Measurements from ENCODE around the gene IGSF6.
"Not testable (repeated sequence)": the region's sequence is repeated elsewhere in the genome, so short reads cannot be mapped to it uniquely, and the experiment has no call there.

The IGSF6 gene

GRCh38 chr16:21651515-21651914 is 893 bp downstream of the IGSF6 start:
- no peak for DNase-seq

GRCh38 chr16:21650521-21650920 is 1.9 kb downstream of the IGSF6 start:
- DNase-seq: peak in 1 of 2 donors; percentile 20

- not testable (repeated sequence) for DNase-seq
Observed at GRCh38 chr16:21649826-21650406, 2.5 kb downstream of the IGSF6 start.

GRCh38 chr16:21647562-21648164 is 4.7 kb downstream of the IGSF6 start:
- DNase-seq: no peak

- DNase-seq: no peak
Observed at GRCh38 chr16:21646721-21647561, 5.5 kb downstream of the IGSF6 start.

GRCh38 chr16:21646091-21646490 is 6.3 kb downstream of the IGSF6 start:
- DNase-seq: no peak

- no peak for DNase-seq
Observed at GRCh38 chr16:21645261-21645721, 7.1 kb downstream of the IGSF6 start.

DNA sequence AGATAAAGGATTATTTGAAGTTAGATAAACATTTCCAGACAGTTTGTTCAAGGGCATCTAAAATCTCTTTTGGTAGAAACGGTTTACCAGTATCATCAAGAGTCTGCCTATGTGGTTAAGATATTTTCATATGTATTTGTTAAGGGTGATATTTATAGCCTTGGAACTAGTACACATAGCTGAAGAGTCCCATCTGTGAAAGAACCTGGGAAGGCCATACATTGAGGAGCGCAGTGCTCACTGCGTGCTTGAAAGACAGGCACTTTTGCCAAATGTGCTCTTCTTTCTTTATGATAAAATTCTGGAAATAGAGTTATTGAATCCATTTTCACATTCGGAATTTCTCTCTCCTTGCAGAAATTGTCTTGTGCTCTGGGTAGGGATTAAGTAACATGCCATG is 7.7 kb downstream of the IGSF6 start:
- no peak for DNase-seq

DNA sequence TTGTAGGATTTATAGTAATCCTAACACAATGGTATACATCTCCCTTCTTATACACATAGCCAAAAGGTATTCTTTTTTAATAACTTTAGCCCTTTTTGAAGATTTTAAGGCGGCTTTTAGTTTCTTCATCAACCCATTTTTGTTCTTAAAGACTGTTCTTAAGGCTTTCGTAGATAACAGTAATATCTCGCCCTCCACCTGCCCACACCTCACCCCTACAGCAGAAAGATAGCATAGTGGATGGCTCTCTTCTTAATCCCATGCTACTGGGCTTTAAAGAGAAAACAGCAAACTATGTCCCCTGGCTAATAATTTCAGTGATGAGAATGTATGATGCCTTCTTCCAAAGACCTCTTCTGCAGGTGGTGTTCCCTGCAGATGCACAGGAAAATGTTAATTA is 8.6 kb downstream of the IGSF6 start:
- DNase-seq: no peak

- no peak for DNase-seq
Observed at GRCh38 chr16:21642861-21643260, 9.5 kb downstream of the IGSF6 start.

- no peak for DNase-seq
Observed at GRCh38 chr16:21641916-21642315, 10.5 kb downstream of the IGSF6 start.

DNA sequence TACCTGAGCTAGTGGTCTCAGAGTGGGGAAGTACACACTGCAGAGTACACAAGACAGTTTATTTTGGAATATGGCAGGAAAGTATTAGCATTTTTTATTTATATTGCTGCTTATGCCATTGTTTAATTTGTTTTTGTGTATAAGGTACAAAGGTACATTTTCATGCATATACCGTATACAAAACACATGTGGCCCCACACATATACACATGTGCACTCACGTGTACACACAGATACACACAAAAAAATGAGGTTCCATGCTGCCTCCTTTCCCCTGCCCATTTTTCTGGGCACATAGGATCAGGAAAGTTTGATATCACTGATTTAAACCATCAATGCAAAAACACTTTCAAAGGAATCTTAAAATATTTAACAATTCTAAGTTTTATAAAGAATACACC is 12.9 kb downstream of the IGSF6 start:
- no peak for DNase-seq

- no peak for DNase-seq
Observed at GRCh38 chr16:21638573-21638975, 13.8 kb downstream of the IGSF6 start.

DNA sequence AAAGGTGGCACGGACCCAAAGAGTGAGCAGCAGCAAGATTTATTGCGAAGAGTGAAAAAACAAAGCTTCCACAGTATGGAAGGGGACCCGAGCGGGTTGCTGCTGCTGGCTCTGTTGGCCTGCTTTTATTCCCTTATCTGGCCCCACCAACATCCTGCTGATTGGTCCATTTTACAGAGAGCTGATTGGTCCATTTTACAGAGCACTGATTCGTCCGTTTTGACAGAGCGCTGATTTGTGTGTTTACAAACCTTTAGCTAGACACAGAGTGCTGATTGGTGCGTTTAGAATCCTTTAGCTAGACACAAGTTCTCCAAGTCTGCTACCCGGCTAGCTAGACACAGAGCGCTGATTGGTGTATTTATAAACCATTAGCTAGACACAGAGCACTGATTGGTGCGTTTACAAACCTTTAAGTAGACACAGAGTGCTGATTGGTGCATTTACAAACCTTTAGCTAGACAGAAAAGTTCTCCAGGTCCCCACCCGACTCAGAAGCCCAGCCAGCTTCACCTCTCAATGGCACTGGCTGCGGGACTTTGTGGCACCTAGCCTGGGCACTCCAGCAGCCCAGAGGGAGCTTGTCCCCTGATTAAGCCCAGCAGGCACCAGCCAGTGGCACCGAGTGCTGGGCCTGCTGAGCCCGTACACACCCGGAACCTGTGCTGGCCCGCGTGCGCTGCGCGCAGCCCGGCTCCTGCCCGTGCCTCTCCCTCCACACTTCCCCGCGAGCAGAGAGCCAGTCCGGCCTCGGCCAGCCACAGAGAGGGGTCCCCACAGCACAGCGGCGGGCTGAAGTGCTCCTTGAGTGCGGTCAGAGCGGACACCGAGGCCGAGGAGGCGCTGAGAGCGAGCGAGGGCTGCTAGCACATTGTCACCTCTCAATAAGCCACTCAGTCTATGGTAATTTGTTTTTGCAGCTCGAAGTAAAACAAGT is 15.1 kb downstream of the IGSF6 start:
- DNase-seq: no peak

GRCh38 chr16:21635694-21636093 is 16.7 kb downstream of the IGSF6 start:
- not testable (repeated sequence) for DNase-seq

DNA sequence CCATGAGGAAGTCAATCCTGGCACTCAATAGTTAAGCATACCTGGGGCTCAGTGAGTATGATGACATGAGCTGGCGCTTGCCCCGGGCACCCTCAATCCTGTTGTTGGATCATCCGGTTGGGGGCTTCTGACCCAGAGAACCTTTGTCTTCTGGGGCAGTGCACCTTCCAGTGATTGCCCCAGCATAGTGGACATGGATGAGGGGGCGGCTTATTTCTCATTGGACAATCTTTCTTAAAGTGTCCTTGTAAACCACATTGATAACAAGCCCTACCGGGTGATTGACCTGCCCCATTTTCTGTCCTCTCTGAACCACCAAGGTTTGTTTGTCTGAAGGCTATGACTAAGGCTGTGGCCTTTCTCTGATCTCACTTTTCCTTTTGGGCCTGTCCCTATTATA is 18.2 kb downstream of the IGSF6 start:
- DNase-seq: no peak

- DNase-seq: not testable (repeated sequence)
Observed at GRCh38 chr16:21631951-21632575, 20.3 kb downstream of the IGSF6 start.

- DNase-seq: not testable (repeated sequence)
Observed at GRCh38 chr16:21631376-21631775, 21.0 kb downstream of the IGSF6 start.

DNA sequence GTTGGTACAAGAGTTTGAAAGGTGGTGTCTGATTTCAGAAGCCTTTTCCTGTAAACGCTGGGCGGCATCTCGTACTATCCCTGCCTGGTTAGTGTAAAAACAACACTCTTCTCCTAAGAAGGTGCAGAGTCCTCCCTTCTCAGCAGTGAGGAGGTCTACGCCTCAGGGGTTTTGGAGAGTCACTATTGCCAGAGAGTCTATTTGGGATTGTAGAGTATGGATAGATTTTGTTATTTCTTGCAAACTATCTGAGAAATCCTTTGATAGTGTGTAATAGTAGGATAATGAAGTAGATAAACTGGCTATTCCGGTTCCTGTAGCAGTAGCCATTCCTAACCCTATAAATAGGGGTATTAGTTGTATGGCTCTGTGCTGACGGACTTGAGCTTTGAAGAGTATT is 21.5 kb downstream of the IGSF6 start:
- not testable (repeated sequence) for DNase-seq

- DNase-seq: not testable (repeated sequence)
Observed at GRCh38 chr16:21629616-21630539, 22.5 kb downstream of the IGSF6 start.

GRCh38 chr16:21628772-21629171 is 23.6 kb downstream of the IGSF6 start:
- DNase-seq: no peak

Data from hippocampal formation (tissue), 2 donors.